Chondrocyte (in vitro differentiated cells): ENCODE measurements around the gene SLC6A8. TPM values are rescaled to one million over a fixed set of nuclear protein-coding genes. Genes with fewer than 3 reads are reported as not detected.

ENCODE experiments used
- DNase-seq: peaks from one replicate; pipeline ENCODE4 v3.0.0; 2021; ENCODE audit warnings: mixed read lengths, low spot score
- H3K27ac Mint-ChIP-seq: one replicate; pipeline ENCODE4 v1.8.0; 2021; ENCODE audit warnings: mild to moderate bottlenecking, moderate library complexity, mixed read lengths; ENCODE audit not compliant: unreplicated experiment
- H3K27me3 Mint-ChIP-seq: 2 replicates; pipeline ENCODE4 v1.8.0; 2021; ENCODE audit warnings: low read depth, mixed read lengths
- H3K36me3 Mint-ChIP-seq: 2 replicates; pipeline ENCODE4 v1.8.0; 2021; ENCODE audit warnings: low read depth, mixed read lengths
- H3K4me1 Mint-ChIP-seq: 2 replicates; pipeline ENCODE4 v1.8.0; 2021; ENCODE audit warnings: low read depth, mild to moderate bottlenecking, mixed read lengths
- H3K4me3 Mint-ChIP-seq: one replicate; pipeline ENCODE4 v1.8.0; 2021; ENCODE audit warnings: mild to moderate bottlenecking, moderate library complexity, mixed read lengths; ENCODE audit not compliant: unreplicated experiment
- H3K9me3 Mint-ChIP-seq: 2 replicates; pipeline ENCODE4 v1.8.0; 2021; ENCODE audit warnings: low read depth, mixed read lengths
- total RNA-seq: library from RNA; stranded (reverse); gene quantifications from 3 replicates; pipeline ENCODE4 v1.2.1, GENCODE V29; 2021
- TF ChIP-seq, protein P1 (sequence below): fragments of 200-600 bp; sonication (generic); IDR thresholded peaks from 2 replicates; pipeline ENCODE4 v1.5.0; 2021; ENCODE audit warnings: antibody characterized with exemption, mild to moderate bottlenecking, moderate library complexity

The SLC6A8 gene
- total RNA-seq, 1 donor from 2014 or later = 70.6 TPM

DNA sequence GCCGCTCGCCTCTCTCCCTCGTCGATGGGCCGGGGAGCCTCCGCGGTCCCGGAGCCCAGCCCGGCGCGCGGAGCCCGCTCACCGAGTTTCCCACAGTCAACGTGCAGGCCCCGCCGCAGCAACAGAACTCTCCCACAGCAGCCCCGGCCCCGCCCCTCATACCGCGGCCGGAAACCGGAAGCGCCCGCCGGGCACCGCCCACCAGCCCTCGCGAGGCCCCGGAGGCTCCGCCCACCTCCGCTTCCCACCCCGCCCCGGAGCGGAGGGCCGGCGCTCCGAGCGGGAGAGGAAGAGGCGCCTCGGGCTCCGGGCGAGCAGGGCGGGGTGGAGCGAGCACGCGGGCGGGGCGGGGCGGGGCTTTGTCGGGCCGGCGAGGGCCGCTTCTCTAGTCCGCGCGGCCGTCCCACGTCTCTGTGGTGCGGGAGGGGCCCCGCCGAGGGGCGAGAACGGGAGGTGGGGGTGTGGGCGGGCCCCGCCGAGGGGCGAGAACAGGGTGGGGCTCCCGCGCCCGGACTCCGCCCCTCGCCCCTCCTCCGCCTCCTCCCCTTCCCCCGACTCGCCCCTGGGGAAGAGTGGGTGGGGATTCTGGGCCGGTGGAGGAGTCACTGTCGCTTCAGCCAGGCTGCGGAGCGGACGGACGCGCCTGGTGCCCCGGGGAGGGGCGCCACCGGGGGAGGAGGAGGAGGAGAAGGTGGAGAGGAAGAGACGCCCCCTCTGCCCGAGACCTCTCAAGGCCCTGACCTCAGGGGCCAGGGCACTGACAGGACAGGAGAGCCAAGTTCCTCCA, 36.7 kb downstream of the SLC6A8 start, which contains the start of the genes ABCD1 and BCAP31:
Gene ABCD1 (plus strand): TSS at position 605 of the 787 bp plus-strand sequence. CDS start 411 bp downstream, outside the sequence.
Gene BCAP31 (minus strand): TSS at position 136 of the 787 bp plus-strand sequence. CDS start 1,143 bp downstream, outside the sequence.
- H3K4me1 Mint-ChIP-seq = peaks cover 34% of the 10 kb centered on the region
- no peaks in the 10 kb centered on the region for H3K27me3 Mint-ChIP-seq
- peaks cover 1% of the 10 kb centered on the region for H3K36me3 Mint-ChIP-seq
- peak within 1 kb of the TSS; percentile 84 for H3K4me3 Mint-ChIP-seq
- H3K27ac Mint-ChIP-seq = peak within 1 kb of the TSS; percentile 91
- DNase-seq = no peak
- TF ChIP-seq, protein P1, sequence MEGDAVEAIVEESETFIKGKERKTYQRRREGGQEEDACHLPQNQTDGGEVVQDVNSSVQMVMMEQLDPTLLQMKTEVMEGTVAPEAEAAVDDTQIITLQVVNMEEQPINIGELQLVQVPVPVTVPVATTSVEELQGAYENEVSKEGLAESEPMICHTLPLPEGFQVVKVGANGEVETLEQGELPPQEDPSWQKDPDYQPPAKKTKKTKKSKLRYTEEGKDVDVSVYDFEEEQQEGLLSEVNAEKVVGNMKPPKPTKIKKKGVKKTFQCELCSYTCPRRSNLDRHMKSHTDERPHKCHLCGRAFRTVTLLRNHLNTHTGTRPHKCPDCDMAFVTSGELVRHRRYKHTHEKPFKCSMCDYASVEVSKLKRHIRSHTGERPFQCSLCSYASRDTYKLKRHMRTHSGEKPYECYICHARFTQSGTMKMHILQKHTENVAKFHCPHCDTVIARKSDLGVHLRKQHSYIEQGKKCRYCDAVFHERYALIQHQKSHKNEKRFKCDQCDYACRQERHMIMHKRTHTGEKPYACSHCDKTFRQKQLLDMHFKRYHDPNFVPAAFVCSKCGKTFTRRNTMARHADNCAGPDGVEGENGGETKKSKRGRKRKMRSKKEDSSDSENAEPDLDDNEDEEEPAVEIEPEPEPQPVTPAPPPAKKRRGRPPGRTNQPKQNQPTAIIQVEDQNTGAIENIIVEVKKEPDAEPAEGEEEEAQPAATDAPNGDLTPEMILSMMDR = no peak
- H3K9me3 Mint-ChIP-seq = no peaks in the 10 kb centered on the region

DNA sequence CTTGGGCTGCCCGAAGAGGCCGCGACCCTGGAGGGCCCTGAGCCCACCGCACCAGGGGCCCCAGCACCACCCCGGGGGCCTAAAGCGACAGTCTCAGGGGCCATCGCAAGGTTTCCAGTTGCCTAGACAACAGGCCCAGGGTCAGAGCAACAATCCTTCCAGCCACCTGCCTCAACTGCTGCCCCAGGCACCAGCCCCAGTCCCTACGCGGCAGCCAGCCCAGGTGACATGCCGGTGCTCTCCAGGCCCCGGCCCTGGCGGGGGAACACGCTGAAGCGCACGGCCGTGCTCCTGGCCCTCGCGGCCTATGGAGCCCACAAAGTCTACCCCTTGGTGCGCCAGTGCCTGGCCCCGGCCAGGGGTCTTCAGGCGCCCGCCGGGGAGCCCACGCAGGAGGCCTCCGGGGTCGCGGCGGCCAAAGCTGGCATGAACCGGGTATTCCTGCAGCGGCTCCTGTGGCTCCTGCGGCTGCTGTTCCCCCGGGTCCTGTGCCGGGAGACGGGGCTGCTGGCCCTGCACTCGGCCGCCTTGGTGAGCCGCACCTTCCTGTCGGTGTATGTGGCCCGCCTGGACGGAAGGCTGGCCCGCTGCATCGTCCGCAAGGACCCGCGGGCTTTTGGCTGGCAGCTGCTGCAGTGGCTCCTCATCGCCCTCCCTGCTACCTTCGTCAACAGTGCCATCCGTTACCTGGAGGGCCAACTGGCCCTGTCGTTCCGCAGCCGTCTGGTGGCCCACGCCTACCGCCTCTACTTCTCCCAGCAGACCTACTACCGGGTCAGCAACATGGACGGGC, 37.5 kb downstream of the SLC6A8 start:
- TF ChIP-seq, protein P1 = no peak
- Mint-ChIP-seq H3K27me3 (no peaks in the 10 kb centered on the region), H3K4me3 (peak overlapping the region; percentile 59), H3K9me3 (no peaks in the 10 kb centered on the region), H3K27ac (no peak overlapping the region), H3K36me3 (peaks cover 3% of the 10 kb centered on the region), H3K4me1 (peaks cover 34% of the 10 kb centered on the region)
- no peak for DNase-seq

DNA sequence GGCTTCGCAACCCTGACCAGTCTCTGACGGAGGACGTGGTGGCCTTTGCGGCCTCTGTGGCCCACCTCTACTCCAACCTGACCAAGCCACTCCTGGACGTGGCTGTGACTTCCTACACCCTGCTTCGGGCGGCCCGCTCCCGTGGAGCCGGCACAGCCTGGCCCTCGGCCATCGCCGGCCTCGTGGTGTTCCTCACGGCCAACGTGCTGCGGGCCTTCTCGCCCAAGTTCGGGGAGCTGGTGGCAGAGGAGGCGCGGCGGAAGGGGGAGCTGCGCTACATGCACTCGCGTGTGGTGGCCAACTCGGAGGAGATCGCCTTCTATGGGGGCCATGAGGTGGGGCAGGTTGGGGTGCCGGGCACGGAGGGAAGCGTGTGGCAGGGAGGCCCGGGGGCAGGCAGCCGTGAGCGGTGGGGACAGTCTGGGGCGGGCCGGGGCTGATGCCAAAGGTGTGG, 38.1 kb downstream of the SLC6A8 start:
- Mint-ChIP-seq H3K9me3 (peaks cover 3% of the 10 kb centered on the region), H3K4me3 (peak overlapping the region; percentile 63), H3K27me3 (no peaks in the 10 kb centered on the region), H3K36me3 (peaks cover 6% of the 10 kb centered on the region), H3K4me1 (peaks cover 34% of the 10 kb centered on the region), H3K27ac (peak overlapping the region; percentile 87)
- TF ChIP-seq, protein P1 = no peak
- no peak for DNase-seq

DNA sequence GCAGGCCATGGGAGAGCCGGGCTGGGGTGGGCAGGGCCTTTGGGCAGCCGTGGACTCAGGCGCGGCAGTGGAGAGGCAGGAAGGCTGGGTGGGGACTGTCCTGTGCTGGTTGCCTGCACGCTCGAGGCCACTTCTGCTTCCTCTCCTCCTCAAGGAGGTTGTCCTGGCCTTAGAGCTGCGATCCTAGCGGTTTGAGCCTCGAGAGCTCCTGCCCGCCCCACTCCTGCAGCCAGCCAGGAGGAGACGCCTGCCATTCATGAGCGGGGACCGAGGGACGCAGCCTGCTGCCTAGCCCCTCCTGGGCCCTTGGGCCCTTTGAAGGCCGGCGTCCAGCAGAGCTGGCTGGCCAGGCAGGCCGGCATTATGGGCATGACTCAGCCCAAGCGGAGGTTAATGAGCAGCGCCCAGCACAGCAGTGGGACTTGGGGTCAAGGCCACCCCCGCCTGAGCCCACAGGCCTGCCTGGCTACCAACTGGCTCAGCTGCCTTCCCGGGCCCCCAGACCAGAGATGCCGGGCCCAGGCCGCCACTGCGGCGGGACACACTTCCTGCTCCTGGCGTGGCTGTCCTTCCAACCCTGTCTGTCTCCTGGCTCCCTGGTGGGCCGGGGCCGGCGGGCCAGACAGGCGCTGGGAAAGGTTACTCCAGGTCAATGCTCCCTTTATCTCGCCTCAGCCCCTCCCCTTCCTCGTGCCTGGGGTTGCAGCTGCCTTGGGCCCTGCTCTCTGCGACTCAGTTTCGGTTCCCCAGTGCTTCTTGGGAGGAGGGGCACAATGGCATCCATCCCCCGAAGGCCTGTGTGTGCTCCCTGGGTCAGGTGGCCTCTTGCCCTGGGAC, 38.8 kb downstream of the SLC6A8 start:
- TF ChIP-seq, protein P1 = no peak
- Mint-ChIP-seq H3K9me3 (peaks cover 7% of the 10 kb centered on the region), H3K36me3 (peaks cover 7% of the 10 kb centered on the region), H3K4me1 (peaks cover 34% of the 10 kb centered on the region), H3K27me3 (no peaks in the 10 kb centered on the region), H3K27ac (peak overlapping the region; percentile 87), H3K4me3 (peak overlapping the region; percentile 63)
- peak; percentile 94 for DNase-seq
